H9 (cell line): ENCODE results near the gene ZDHHC12. TPM values are rescaled to one million over a fixed set of nuclear protein-coding genes. Genes with fewer than 3 reads are reported as not detected.

Experiments used
- DNase-seq: peaks from one replicate; pipeline ENCODE4 v3.0.0-alpha.2; 2017
- H2AFZ ChIP-seq: one replicate; pipeline ENCODE4 v1.6.1; 2013; ENCODE audit warnings: mild to moderate bottlenecking, low read length, control low read depth, moderate library complexity
- H2AK5ac ChIP-seq: 2 replicates; pipeline ENCODE4 v1.6.1; 2013; ENCODE audit warnings: low read length, control low read depth, mixed read lengths; ENCODE audit not compliant: insufficient read length
- H2BK120ac ChIP-seq: one replicate; pipeline ENCODE4 v1.6.1; 2013; ENCODE audit warnings: low read depth, mild to moderate bottlenecking, low read length, control low read depth, inconsistent platforms; ENCODE audit not compliant: poor library complexity, severe bottlenecking
- H2BK12ac ChIP-seq: 2 replicates; pipeline ENCODE4 v1.6.1; 2013; ENCODE audit warnings: low read length, control low read depth, mixed read lengths, low read depth; ENCODE audit not compliant: insufficient read length
- H2BK15ac ChIP-seq: 2 replicates; pipeline ENCODE4 v1.6.1; 2013; ENCODE audit warnings: low read depth, low read length, control low read depth
- H2BK20ac ChIP-seq: one replicate; pipeline ENCODE4 v1.6.1; 2013; ENCODE audit warnings: low read depth, mild to moderate bottlenecking, low read length, control low read depth, inconsistent platforms; ENCODE audit not compliant: poor library complexity, severe bottlenecking
- H2BK5ac ChIP-seq: 2 replicates; pipeline ENCODE4 v1.6.1; 2013; ENCODE audit warnings: low read length, control low read depth, mixed read lengths; ENCODE audit not compliant: insufficient read length
- H3K14ac ChIP-seq: 2 replicates; pipeline ENCODE4 v1.6.1; 2013; ENCODE audit warnings: low read length, control low read depth; ENCODE audit not compliant: insufficient read depth
- H3K18ac ChIP-seq: 2 replicates; pipeline ENCODE4 v1.6.1; 2013; ENCODE audit warnings: low read depth, mild to moderate bottlenecking, mixed read lengths, low read length, control low read depth; ENCODE audit not compliant: insufficient read length
- H3K23ac ChIP-seq: 2 replicates; pipeline ENCODE4 v1.6.1; 2013; ENCODE audit warnings: low read length, control low read depth, mixed read lengths, low read depth; ENCODE audit not compliant: insufficient read length
- H3K23me2 ChIP-seq: 2 replicates; pipeline ENCODE4 v1.6.1; 2013; ENCODE audit warnings: low read depth, mild to moderate bottlenecking, mixed read lengths, low read length, control low read depth; ENCODE audit not compliant: insufficient read length, poor library complexity, severe bottlenecking
- H3K27ac ChIP-seq: 2 replicates; pipeline ENCODE4 v1.5.1; 2013; ENCODE audit warnings: low read length, control low read depth, mixed read lengths, low read depth; ENCODE audit not compliant: insufficient read length
- H3K27me3 ChIP-seq: 2 replicates; pipeline ENCODE4 v1.6.1; 2013; ENCODE audit warnings: low read length, control low read depth, inconsistent platforms; ENCODE audit not compliant: insufficient read depth
- H3K4ac ChIP-seq: 2 replicates; pipeline ENCODE4 v1.6.1; 2013; ENCODE audit warnings: low read depth, mild to moderate bottlenecking, control low read depth, inconsistent platforms, low read length, moderate library complexity
- H3K4me1 ChIP-seq: 2 replicates; pipeline ENCODE4 v1.6.1; 2013; ENCODE audit warnings: low read length, control low read depth, inconsistent platforms; ENCODE audit not compliant: insufficient read depth
- H3K4me2 ChIP-seq: 2 replicates; pipeline ENCODE4 v1.6.1; 2013; ENCODE audit warnings: low read length, control low read depth, mixed read lengths; ENCODE audit not compliant: insufficient read length, insufficient read depth
- H3K56ac ChIP-seq: 2 replicates; pipeline ENCODE4 v1.6.1; 2013; ENCODE audit warnings: low read depth, mild to moderate bottlenecking, mixed read lengths, low read length, control low read depth; ENCODE audit not compliant: insufficient read length
- H3K79me1 ChIP-seq: 2 replicates; pipeline ENCODE4 v1.6.1; 2013; ENCODE audit warnings: low read depth, mild to moderate bottlenecking, moderate library complexity, low read length, control low read depth, inconsistent platforms; ENCODE audit not compliant: insufficient read depth, poor library complexity, severe bottlenecking
- H3K79me2 ChIP-seq: 2 replicates; pipeline ENCODE4 v1.6.1; 2013; ENCODE audit warnings: low read length, control low read depth, inconsistent platforms; ENCODE audit not compliant: insufficient read depth
- H3K9ac ChIP-seq: 2 replicates; pipeline ENCODE4 v1.6.1; 2013; ENCODE audit warnings: low read length, control low read depth, mixed read lengths; ENCODE audit not compliant: insufficient read length; ENCODE audit errors: extremely low read depth
- H3K9me3 ChIP-seq: one replicate; pipeline ENCODE4 v1.6.1; 2013; ENCODE audit warnings: low read depth, low read length, inconsistent platforms; ENCODE audit not compliant: control insufficient read depth
- H3T11ph ChIP-seq: one replicate; pipeline ENCODE4 v1.6.1; 2013; ENCODE audit warnings: mild to moderate bottlenecking, low read length, control low read depth, inconsistent platforms
- H4K20me1 ChIP-seq: one replicate; pipeline ENCODE4 v1.6.1; 2013; ENCODE audit not compliant: control insufficient read depth, insufficient read length, insufficient read depth
- H4K5ac ChIP-seq: 2 replicates; pipeline ENCODE4 v1.6.1; 2013; ENCODE audit warnings: low read depth, mild to moderate bottlenecking, mixed read lengths, low read length, control low read depth; ENCODE audit not compliant: insufficient read length
- H4K8ac ChIP-seq: replicated peaks from 2 replicates; pipeline ENCODE4 v1.6.1; 2013; ENCODE audit warnings: low read length, control low read depth, mixed read lengths, low read depth; ENCODE audit not compliant: insufficient read length
- H4K91ac ChIP-seq: 2 replicates; pipeline ENCODE4 v1.6.1; 2013; ENCODE audit warnings: low read depth, mild to moderate bottlenecking, moderate library complexity, mixed read lengths, low read length, control low read depth; ENCODE audit not compliant: insufficient read length
- H3K27ac Mint-ChIP-seq, 3 experiments: 2 replicates in 2 of 3; 3 replicates in 1 of 3; pipeline ENCODE4 v1.8.0; 2020 to 2021; ENCODE audit warnings: mixed read lengths in 3 of 3, mild to moderate bottlenecking in 1 of 3, moderate library complexity in 1 of 3
- H3K27me3 Mint-ChIP-seq: 2 replicates; pipeline ENCODE4 v1.8.0; 2021; ENCODE audit warnings: low read depth, mild to moderate bottlenecking, moderate library complexity, mixed read lengths
- H3K36me3 Mint-ChIP-seq, 3 experiments: 2 replicates in 2 of 3; 3 replicates in 1 of 3; pipeline ENCODE4 v1.8.0; 2020 to 2021; ENCODE audit warnings: low read depth in 3 of 3, mixed read lengths in 3 of 3; ENCODE audit not compliant: insufficient read depth in 1 of 3
- H3K4me1 Mint-ChIP-seq, 2 experiments: 2 replicates each; pipeline ENCODE4 v1.8.0; 2020; ENCODE audit warnings: mixed read lengths in 2 of 2
- H3K4me3 Mint-ChIP-seq, 2 experiments: 2 replicates in 1 of 2; 3 replicates in 1 of 2; pipeline ENCODE4 v1.8.0; 2020 to 2021; ENCODE audit warnings: mild to moderate bottlenecking in 2 of 2, mixed read lengths in 2 of 2, moderate library complexity in 1 of 2
- H3K9me3 Mint-ChIP-seq, 2 experiments: 2 replicates in 1 of 2; 3 replicates in 1 of 2; pipeline ENCODE4 v1.8.0; 2020; ENCODE audit warnings: mild to moderate bottlenecking in 2 of 2, mixed read lengths in 2 of 2, moderate library complexity in 1 of 2
- WGBS: extraction: QIAGEN DNeasy Blood & Tissue Kit; methylation state at CpG from one replicate; pipeline ENCODE4 v1.1.7; 2013; ENCODE audit warnings: missing lambda C conversion rate, low lambda C conversion rate, mixed read lengths; ENCODE audit not compliant: insufficient read length; ENCODE audit errors: extremely low coverage; 5-methylcytosine and 5-hydroxymethylcytosine counted together
- total RNA-seq: library from RNA; stranded (reverse); gene quantifications from 2 replicates; pipeline ENCODE4 v1.2.1, GENCODE V29; 2021
- TF ChIP-seq, protein P1 (sequence below): fragments of 200-600 bp; sonication (generic); conservative IDR thresholded peaks from 3 replicates; pipeline ENCODE4 v1.8.0; 2021; ENCODE audit warnings: antibody characterized with exemption, mild to moderate bottlenecking

Gene ZDHHC12
- total RNA-seq, 1 experiment from 2014 or later = 42.8 TPM

GRCh38 chr9:128770286-128771030 lies 46.5 kb upstream of the ZDHHC12 start:
- no peaks in the 10 kb centered on the region for H3K4me1 ChIP-seq
- no peaks in the 10 kb centered on the region for H3K9me3 ChIP-seq
- H2AFZ ChIP-seq = no peak overlapping the region
- H3K18ac ChIP-seq = no peak overlapping the region
- H3K79me1 ChIP-seq = no peaks in the 10 kb centered on the region
- Mint-ChIP-seq H3K9me3 (peaks cover 4 to 6% of the 10 kb centered on the region in 2 experiments; a peak in 3 of 5 replicates), H3K27ac (peak overlapping the region in 2 of 3 experiments; percentile 97 to 98; a peak in 5 of 7 replicates), H3K4me3 (peak overlapping the region; percentile 90 to 96), H3K27me3 (peaks cover under 1% of the 10 kb centered on the region; the same call in 1 of the 2 replicates), H3K4me1 (peaks cover 11 to 14% of the 10 kb centered on the region in 2 experiments), H3K36me3 (peaks cover 0 to 6% (median 0%) of the 10 kb centered on the region in 3 experiments; a peak in 2 of 7 replicates)
- H3K9ac ChIP-seq = peak overlapping the region; percentile 76
- H2BK20ac ChIP-seq = no peak overlapping the region
- no peak overlapping the region for H4K5ac ChIP-seq
- no peak for DNase-seq
- H3T11ph ChIP-seq = no peak overlapping the region
- no peak overlapping the region for H2BK12ac ChIP-seq
- no peak overlapping the region for H3K14ac ChIP-seq
- WGBS = no CpG with 5 or more reads among the region's 11 CpGs
- peaks cover 12% of the 10 kb centered on the region for H3K23me2 ChIP-seq
- H3K4ac ChIP-seq = no peak overlapping the region
- H3K23ac ChIP-seq = no peak overlapping the region
- H2BK120ac ChIP-seq = no peak overlapping the region
- H4K8ac ChIP-seq = no peak overlapping the region
- H3K56ac ChIP-seq = no peak overlapping the region
- H3K27ac ChIP-seq = peak overlapping the region; percentile 31
- no peaks in the 10 kb centered on the region; the same call in 1 of the 2 replicates for H3K79me2 ChIP-seq
- no peaks in the 10 kb centered on the region for H4K20me1 ChIP-seq
- TF ChIP-seq, protein P1, sequence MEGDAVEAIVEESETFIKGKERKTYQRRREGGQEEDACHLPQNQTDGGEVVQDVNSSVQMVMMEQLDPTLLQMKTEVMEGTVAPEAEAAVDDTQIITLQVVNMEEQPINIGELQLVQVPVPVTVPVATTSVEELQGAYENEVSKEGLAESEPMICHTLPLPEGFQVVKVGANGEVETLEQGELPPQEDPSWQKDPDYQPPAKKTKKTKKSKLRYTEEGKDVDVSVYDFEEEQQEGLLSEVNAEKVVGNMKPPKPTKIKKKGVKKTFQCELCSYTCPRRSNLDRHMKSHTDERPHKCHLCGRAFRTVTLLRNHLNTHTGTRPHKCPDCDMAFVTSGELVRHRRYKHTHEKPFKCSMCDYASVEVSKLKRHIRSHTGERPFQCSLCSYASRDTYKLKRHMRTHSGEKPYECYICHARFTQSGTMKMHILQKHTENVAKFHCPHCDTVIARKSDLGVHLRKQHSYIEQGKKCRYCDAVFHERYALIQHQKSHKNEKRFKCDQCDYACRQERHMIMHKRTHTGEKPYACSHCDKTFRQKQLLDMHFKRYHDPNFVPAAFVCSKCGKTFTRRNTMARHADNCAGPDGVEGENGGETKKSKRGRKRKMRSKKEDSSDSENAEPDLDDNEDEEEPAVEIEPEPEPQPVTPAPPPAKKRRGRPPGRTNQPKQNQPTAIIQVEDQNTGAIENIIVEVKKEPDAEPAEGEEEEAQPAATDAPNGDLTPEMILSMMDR = no peak
- H3K4me2 ChIP-seq = peak overlapping the region; percentile 70
- no peak overlapping the region for H2BK15ac ChIP-seq
- H2AK5ac ChIP-seq = no peak overlapping the region
- no peak overlapping the region for H4K91ac ChIP-seq
- no peaks in the 10 kb centered on the region for H3K27me3 ChIP-seq
- H2BK5ac ChIP-seq = no peak overlapping the region
